HG03571 (cell line): Measurements from ENCODE around the gene FCRL3.
"Not testable (repeated sequence)": the region's sequence is repeated elsewhere in the genome, so short reads cannot be mapped to it uniquely, and the experiment has no call there.

Experiments used
- ATAC-seq: cut with Tn5 transposase; IDR thresholded peaks from one replicate; pipeline ENCODE4 v1.9.1; 2021; ENCODE audit not compliant: unreplicated experiment

The FCRL3 gene, protein sequence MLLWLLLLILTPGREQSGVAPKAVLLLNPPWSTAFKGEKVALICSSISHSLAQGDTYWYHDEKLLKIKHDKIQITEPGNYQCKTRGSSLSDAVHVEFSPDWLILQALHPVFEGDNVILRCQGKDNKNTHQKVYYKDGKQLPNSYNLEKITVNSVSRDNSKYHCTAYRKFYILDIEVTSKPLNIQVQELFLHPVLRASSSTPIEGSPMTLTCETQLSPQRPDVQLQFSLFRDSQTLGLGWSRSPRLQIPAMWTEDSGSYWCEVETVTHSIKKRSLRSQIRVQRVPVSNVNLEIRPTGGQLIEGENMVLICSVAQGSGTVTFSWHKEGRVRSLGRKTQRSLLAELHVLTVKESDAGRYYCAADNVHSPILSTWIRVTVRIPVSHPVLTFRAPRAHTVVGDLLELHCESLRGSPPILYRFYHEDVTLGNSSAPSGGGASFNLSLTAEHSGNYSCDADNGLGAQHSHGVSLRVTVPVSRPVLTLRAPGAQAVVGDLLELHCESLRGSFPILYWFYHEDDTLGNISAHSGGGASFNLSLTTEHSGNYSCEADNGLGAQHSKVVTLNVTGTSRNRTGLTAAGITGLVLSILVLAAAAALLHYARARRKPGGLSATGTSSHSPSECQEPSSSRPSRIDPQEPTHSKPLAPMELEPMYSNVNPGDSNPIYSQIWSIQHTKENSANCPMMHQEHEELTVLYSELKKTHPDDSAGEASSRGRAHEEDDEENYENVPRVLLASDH

GRCh38 chr1:157700732-157701131 lies at the start of gene FCRL3:
Gene FCRL3, minus strand, starts transcription at chr1:157700769. Its CDS starts 280 bp downstream, at chr1:157700489.
- ATAC-seq, result no peak

GRCh38 chr1:157748262-157748817 lies 47.8 kb upstream of the FCRL3 start:
- no peak for ATAC-seq

DNA sequence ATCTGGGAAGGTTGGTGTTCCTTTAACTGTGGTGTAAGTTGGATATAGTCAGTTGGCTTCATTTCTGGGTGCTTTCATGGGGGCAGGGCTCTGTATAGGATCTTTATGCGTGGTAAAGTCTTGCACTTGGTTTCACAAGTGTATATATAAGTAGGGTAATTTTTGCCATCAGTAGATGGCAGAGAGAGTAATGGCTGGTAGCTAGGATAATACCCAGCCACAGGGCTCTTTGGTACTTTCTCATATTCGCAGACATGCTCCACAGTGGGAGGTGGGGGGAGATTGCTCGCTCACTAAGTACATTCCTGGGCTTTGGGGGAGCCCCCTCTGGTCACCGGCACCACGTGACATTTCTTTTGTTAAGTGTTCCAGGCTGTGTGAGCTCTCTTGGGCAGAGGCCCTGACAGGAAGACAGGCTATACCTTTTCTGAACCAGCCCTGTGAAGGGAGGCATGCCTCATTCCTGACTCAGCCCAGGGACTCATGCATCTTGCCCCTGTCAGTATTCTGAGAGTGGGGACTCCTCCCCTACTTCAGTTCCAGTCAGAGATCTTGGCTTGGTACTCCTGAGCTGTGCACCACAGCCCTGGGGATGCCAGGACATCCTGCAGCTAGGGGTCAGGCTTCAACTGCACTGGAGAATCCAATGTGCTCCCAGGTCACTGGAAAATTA lies 38.8 kb upstream of the FCRL3 start:
- no peak for ATAC-seq

DNA sequence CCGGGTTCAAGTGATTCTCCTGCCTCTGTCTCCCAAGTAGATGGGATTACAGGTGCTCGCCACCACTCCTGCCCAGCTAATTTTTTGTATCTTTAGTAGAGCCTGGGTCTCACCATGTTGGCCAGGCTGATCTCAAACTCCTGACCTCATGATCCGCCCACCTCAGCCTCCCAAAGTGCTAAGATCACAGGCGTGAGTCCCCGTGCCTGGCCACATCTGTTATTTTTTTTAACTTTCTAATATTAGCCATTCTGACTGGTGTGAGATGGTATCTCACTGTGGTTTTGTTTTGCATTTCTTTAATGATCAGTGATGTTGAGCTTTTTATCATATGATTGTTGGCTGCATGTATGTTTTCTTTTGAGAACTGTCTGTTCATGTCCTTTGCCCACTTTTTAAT lies 35.4 kb upstream of the FCRL3 start:
- ATAC-seq, result not testable (repeated sequence)

DNA sequence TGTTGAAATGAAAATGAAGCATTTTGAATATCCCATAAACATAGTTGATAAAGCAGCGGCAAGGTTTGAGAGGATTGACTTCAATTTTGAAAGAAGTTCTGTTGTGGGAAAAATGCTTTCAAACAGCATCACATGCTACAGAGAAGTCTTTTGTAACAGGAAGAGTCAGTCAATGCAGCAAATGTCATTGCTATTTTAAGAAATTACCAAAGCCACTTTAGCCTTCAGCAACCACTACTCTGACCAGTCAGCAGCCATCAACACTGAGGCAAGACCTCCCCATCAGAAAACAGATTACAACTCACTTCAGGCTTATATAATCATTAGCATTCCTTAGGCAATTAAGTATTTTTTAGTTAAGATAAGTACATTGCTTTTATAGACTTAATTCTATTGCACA lies 33.8 kb upstream of the FCRL3 start:
- no peak for ATAC-seq

GRCh38 chr1:157732755-157733154 lies 32.2 kb upstream of the FCRL3 start:
- no peak for ATAC-seq

DNA sequence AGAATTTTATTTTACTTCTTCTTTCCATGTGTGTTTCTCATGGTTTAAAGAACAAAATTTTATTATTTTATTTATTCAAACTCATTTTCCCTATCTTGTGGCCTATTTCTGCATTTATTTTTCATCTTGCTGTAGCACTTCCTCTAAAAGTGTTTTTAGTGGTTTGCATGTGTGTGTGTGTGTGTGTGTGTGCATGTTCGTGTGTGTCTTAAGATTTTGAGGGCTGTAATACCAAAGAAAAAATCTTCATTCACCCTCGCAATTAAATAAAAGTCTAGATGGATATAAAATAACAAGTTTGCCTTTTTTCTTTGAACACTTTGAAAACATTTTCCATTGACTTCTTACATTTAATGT lies 24.6 kb upstream of the FCRL3 start:
- no peak for ATAC-seq

GRCh38 chr1:157724537-157725220 lies 24.1 kb upstream of the FCRL3 start:
- no peak for ATAC-seq

DNA sequence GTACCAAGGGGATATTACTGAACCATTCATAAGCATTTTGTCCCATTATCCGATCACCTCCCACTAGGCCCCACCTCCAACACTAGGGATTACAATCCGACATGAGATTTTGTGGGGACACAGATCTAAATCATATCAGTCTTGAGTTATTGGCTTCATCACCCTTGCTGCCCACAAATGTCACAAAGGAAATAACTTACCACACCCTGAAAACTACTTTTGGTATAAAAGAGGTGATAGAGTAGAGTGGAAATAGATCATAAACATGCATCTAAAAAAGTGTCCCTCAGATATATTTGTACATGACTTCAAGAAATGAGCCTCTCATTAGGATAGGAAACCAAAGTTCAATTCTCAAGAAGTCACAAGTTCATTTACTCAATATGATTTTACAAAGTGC lies 22.6 kb upstream of the FCRL3 start:
- no peak for ATAC-seq

DNA sequence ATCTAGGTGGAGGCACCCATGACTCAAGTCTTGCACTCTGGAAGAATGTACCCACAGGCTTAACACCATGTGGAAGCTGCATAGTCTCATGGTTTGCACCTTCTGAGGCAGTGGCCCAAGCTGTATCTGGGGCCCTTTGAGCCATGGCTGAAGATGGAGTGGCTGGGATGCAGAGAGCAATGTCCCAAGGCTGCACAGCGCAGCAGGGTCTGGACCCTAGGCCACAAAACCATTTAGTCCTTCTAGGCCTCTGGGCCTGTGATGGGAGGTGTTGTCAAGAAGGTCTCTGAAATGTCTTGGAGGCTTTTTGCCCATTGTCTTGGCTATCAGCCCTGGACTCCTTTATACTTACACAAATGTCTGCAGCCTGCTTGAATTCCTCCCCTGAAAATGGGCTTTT lies 21.4 kb upstream of the FCRL3 start:
- ATAC-seq, result no peak

- ATAC-seq, result no peak
These were observed 15.2 kb upstream of the FCRL3 start for GRCh38 chr1:157715736-157716135.

DNA sequence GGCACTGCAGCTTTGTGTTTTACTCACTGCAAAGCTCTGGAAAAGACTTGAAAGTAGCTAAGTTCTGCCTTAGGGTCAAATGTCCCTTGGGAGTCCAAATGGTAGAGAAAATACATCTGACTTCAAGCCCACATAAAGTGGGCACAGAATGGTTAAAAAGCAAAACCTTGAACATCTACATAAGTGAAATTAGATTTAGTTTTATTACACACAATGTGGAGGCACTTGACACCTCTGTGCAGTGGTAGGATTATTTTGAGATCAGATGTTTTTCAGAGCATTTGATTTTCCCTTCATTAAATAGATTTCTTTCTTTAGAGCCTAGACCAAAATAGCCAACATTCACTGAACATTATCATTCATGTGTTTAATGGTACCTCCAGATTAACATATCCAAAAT lies 11.2 kb upstream of the FCRL3 start:
- ATAC-seq, result no peak

DNA sequence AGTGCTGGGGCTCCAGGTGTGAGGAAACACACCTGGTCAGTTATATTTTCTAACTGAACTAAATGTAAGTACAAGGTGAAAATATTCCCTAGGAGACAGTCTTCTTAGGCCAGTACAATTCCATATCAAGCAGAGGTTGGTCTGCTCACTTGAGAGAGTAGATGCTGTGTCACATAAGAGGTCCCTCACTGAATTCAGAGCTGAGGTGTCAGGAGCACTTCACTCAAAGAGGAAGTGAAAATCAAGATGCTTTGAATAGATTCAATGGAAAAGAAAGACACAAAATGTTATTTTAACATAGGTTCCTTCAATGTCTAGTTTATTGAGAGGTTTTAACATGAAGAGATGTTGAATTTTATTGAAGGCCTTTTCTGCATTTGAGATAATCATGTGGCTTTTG lies 4.3 kb upstream of the FCRL3 start:
- ATAC-seq, result no peak

- ATAC-seq, result no peak
These were observed 3.4 kb upstream of the FCRL3 start for GRCh38 chr1:157703981-157704380.

DNA sequence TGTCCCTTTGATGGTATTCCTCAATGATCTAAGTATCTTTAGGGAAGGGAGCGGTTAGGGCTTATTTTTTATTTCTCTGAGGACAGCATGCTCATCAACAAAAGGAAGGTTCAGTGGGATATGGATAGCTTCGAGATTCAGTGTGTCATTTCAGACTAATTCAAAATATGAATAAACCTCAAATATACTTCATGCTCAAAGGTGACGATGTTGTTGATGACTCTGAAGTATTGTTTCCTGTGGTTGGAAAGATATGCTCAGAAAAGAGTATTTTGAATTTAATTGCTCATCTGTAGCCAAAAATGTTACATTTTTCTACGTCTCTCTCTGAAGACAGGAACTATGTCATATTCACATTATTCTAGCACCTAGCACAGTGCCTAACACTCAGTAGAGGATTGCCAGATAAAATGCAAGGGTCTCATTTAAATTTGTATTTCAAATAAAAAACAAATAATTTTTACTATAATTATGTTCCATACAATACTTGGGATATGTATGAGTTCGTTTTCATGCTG lies 1.8 kb upstream of the FCRL3 start:
- no peak for ATAC-seq

DNA sequence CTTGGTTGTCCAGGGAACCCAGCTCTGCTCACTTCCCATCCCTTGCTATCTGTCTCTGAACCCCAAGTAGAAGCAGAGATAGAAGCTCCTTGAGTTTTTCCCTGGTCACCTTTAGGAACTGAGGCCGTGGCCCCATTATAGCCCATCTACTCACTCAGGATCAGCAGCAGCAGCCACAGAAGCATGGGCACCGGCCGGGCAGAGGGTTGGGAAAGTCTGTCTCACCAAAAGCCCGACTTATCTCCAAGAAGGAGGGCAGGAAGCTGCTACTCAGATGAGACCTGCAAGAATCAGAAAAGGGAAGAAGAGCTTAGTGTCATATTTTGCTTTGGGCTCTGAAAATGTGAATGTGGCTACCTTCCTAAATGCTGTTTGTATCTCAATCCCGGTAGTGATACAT lies 264 bp downstream of the FCRL3 start:
- no peak for ATAC-seq

DNA sequence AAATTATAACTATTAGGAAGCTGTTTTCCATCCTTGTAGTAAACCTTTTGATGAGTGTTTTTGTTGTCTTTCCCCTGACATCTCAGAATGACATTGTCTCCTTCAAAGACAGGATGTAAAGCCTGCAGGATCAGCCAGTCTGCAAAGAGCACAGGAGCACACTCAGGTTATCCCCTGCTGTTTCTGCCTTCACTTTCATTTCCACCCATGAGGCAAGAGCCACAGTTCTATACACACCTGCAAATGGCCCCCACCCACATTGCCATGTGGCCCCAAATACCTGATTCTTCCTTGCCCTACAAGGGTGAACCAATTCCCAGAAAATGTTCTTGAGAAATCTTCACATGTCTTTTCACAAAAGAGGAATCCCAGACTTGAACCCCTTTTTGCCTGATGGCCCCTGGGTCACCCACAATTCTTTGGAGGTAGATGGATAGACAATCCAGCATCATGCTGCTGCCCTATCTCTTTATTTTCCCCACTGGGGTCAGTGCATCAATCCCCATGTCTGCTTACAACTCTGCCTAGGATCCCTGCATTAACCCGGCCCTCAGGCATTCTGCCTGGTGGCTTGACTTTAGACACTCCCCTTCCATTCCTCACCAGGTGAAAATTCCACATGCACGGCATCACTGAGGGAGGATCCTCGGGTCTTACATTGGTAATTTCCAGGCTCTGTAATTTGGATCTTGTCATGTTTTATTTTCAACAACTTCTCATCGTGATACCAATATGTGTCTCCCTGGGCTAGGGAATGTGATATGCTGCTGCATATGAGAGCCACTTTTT lies 2.6 kb downstream of the FCRL3 start:
- no peak for ATAC-seq

GRCh38 chr1:157696966-157697628 lies 3.5 kb downstream of the FCRL3 start:
- no peak for ATAC-seq

DNA sequence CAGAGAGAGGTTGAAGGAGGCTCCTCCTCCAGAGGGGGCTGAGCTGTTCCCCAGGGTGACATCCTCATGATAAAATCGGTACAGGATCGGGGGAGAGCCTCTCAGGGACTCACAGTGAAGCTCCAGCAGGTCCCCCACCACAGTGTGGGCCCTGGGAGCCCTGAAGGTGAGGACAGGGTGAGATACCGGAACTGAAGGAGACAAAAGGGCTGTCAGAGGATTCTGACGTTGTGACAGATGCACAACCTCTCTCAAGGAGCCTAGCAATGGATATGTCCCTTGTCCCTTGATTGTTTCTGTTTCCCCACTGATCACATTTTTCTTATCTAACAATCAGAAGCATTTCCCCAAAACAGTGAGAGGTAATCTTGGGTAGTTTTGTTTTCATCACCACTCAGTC lies 5.2 kb downstream of the FCRL3 start:
- ATAC-seq, result no peak
